OCI-LY3 (cell line): ENCODE results near the gene TM4SF1.

ENCODE experiments used
- H2AFZ ChIP-seq: fragments of 200-600, 300-600 bp; shearing (Covaris generic); 2 replicates; pipeline ENCODE4 v1.6.0; 2014; ENCODE audit warnings: antibody characterized with exemption, low read depth, low read length
- H3K27ac ChIP-seq: fragments of 200-600, 300-600 bp; sonication (generic); 2 replicates; pipeline ENCODE4 v1.5.1; 2014; ENCODE audit warnings: mild to moderate bottlenecking, low read length, moderate library complexity, mixed read lengths
- H3K27me3 ChIP-seq: fragments of 200-600, 300-600 bp; sonication (generic); 2 replicates; pipeline ENCODE4 v1.6.1; 2014; ENCODE audit warnings: low read depth, low read length, mixed read lengths
- H3K36me3 ChIP-seq: fragments of 200-600, 300-600 bp; sonication (generic); replicated peaks from 2 replicates; pipeline ENCODE3; 2014; ENCODE audit warnings: low read depth, low read length, mixed read lengths
- H3K4me1 ChIP-seq: fragments of 300-600, 200-600 bp; sonication (generic); 2 replicates; pipeline ENCODE4 v1.6.1; 2014; ENCODE audit warnings: low read length, mixed read lengths
- H3K4me2 ChIP-seq: fragments of 200-600, 300-600 bp; sonication (generic); 2 replicates; pipeline ENCODE4 v1.6.1; 2014; ENCODE audit warnings: low read length, mixed read lengths
- H3K4me3 ChIP-seq: fragments of 300-600, 200-600 bp; sonication (generic); 2 replicates; pipeline ENCODE4 v1.5.1; 2014; ENCODE audit warnings: antibody characterized with exemption, mild to moderate bottlenecking, low read length, moderate library complexity
- H3K79me2 ChIP-seq: fragments of 300-600, 200-600 bp; shearing (Covaris generic); 2 replicates; pipeline ENCODE4 v1.6.1; 2014; ENCODE audit warnings: mild to moderate bottlenecking, low read length, mixed read lengths
- H3K9ac ChIP-seq: fragments of 300-600, 200-600 bp; shearing (Covaris generic); 2 replicates; pipeline ENCODE4 v1.6.0; 2014; ENCODE audit warnings: mild to moderate bottlenecking, low read length, moderate library complexity
- H3K9me3 ChIP-seq: fragments of 200-600, 300-600 bp; shearing (Covaris generic); 2 replicates; pipeline ENCODE4 v1.6.1; 2014; ENCODE audit warnings: low read length, mixed read lengths; ENCODE audit not compliant: insufficient read depth
- H4K20me1 ChIP-seq: fragments of 200-600, 300-600 bp; sonication (generic); 2 replicates; pipeline ENCODE4 v1.6.1; 2016; ENCODE audit warnings: low read length, mixed read lengths; ENCODE audit not compliant: insufficient read depth
- EZH2phosphoT487 ChIP-seq: fragments of 200-600 bp; shearing (Covaris generic); IDR thresholded peaks from 2 replicates; pipeline ENCODE4 v1.6.1; 2018; ENCODE audit warnings: antibody characterized with exemption, mixed run types, low read depth
- TF ChIP-seq, protein P1 (sequence below): fragments of 200-600, 300-600 bp; sonication (generic); IDR thresholded peaks from 2 replicates; pipeline ENCODE4 v1.5.1; 2014; ENCODE audit warnings: antibody characterized with exemption, low read length, low read depth

Gene TM4SF1

DNA sequence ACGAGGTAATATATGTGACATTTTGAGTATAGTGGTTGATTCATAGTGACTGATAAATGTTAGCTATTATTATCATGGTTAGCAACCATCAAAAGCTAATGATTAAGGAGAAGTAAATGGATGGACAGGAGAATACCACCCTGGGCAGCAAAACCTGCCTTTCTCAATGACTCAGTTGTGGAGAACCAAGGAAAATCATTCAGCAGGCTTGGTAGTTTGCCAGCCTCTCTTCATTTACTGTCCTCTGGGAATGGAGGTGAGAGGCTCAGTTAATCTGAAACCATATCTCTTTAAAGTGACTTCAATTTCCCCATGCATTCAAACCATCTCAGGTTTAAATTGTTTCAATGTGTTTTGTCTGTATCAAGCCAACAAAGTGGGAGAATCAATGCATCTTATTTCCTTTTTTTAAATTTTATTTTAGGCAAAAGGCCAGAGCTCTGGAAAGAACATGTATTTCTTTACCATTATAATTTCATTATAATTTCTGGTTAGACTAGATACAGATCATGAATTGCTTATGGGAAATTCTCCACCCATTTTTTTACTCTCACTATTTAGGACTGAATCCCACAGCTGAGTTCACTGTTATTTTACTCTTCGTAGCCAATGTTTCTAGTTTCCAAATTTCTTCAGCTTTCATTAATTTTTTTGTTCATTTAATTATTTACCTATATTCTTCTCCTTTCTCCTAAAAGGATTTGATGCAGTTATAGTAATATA is 46.7 kb downstream of the TM4SF1 start:
- H3K27me3 ChIP-seq: peaks cover 30% of the 10 kb centered on the region
- no peaks in the 10 kb centered on the region for H4K20me1 ChIP-seq
- TF ChIP-seq, protein P1, sequence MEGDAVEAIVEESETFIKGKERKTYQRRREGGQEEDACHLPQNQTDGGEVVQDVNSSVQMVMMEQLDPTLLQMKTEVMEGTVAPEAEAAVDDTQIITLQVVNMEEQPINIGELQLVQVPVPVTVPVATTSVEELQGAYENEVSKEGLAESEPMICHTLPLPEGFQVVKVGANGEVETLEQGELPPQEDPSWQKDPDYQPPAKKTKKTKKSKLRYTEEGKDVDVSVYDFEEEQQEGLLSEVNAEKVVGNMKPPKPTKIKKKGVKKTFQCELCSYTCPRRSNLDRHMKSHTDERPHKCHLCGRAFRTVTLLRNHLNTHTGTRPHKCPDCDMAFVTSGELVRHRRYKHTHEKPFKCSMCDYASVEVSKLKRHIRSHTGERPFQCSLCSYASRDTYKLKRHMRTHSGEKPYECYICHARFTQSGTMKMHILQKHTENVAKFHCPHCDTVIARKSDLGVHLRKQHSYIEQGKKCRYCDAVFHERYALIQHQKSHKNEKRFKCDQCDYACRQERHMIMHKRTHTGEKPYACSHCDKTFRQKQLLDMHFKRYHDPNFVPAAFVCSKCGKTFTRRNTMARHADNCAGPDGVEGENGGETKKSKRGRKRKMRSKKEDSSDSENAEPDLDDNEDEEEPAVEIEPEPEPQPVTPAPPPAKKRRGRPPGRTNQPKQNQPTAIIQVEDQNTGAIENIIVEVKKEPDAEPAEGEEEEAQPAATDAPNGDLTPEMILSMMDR: no peak
- no peak for TF ChIP-seq EZH2phosphoT487
- H3K4me2 ChIP-seq: no peak overlapping the region
- H3K4me1 ChIP-seq: no peaks in the 10 kb centered on the region
- H3K79me2 ChIP-seq: no peaks in the 10 kb centered on the region
- no peak overlapping the region for H3K4me3 ChIP-seq
- H2AFZ ChIP-seq: no peak overlapping the region
- H3K9ac ChIP-seq: no peak overlapping the region
- no peaks in the 10 kb centered on the region for H3K9me3 ChIP-seq
- H3K36me3 ChIP-seq: no peaks in the 10 kb centered on the region
- H3K27ac ChIP-seq: no peak overlapping the region

DNA sequence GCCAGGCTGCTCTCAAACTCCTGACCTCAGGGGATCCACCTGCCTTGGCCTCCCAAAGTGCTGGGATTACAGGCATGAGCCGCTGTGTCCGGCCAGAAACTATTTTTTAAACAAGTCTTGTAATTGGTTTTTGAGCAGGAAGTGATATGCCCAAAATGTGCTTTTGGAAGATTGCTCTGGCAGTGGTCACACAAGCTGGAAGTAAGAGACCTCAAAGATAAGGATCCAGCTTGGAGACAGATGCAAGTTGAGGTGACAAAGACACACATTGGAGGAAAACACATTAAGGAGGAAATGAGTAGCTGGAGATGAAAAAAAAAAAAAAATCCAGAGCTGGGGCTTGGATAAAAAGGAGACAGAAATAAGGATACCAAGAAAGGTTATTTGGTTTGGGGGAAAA is 50.3 kb downstream of the TM4SF1 start:
- TF ChIP-seq, protein P1: no peak
- TF ChIP-seq EZH2phosphoT487: no peak
- no peak overlapping the region for H3K9ac ChIP-seq
- H3K4me3 ChIP-seq: no peak overlapping the region
- no peak overlapping the region for H3K4me2 ChIP-seq
- no peak overlapping the region for H2AFZ ChIP-seq
- H3K27ac ChIP-seq: no peak overlapping the region
- no peaks in the 10 kb centered on the region for H3K79me2 ChIP-seq
- H3K27me3 ChIP-seq: peaks cover 24% of the 10 kb centered on the region; the same call in 1 of the 2 replicates
- H3K36me3 ChIP-seq: no peaks in the 10 kb centered on the region
- H3K4me1 ChIP-seq: no peaks in the 10 kb centered on the region
- H4K20me1 ChIP-seq: no peaks in the 10 kb centered on the region
- no peaks in the 10 kb centered on the region for H3K9me3 ChIP-seq

DNA sequence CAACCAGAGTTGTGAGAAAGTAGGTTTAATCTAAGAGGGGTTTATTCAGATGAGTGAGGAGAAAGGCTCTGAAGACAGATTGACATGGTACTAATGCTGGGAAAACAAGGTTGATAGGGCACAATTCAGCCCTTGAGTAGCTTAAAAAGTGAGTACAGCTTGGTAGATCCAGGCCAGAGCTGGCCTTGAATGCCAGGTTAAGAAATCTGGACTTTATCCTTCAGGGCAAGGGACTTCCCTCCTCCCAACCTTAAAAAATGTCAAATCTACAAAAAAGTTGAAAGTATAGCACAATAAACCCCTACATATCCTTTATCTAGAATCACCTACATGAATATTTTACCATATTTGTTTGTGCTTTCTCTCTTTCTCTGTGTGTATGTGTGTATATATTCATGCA is 51.9 kb downstream of the TM4SF1 start:
- Histone ChIP-seq H3K27ac (no peak overlapping the region), H3K4me1 (no peaks in the 10 kb centered on the region), H3K4me2 (no peak overlapping the region), H3K9me3 (no peaks in the 10 kb centered on the region), H2AFZ (no peak overlapping the region), H3K36me3 (no peaks in the 10 kb centered on the region), H3K79me2 (no peaks in the 10 kb centered on the region), H3K27me3 (peaks cover 21% of the 10 kb centered on the region; the same call in 1 of the 2 replicates), H4K20me1 (no peaks in the 10 kb centered on the region), H3K4me3 (no peak overlapping the region), H3K9ac (no peak overlapping the region)
- TF ChIP-seq EZH2phosphoT487: no peak
- TF ChIP-seq, protein P1: no peak

DNA sequence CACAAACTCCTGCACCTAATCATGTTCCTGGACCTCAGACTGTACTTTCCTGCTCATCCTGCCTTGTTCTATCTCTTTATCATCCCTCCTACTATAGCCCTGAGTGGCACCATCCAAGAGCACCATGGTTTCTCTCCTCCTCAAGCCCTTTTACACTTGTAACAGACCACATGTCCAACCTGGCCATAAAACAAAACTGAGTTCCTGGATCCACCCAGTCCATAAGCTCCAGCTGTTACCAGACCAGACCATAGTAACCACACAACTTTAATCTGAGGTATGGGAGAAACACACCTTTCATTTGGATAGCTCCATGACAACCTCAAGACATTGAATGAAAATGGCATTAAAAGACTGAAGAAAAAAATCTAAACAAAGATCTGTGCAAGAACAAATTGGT is 53.1 kb downstream of the TM4SF1 start:
- Histone ChIP-seq H3K4me3 (no peak overlapping the region), H3K9me3 (no peaks in the 10 kb centered on the region), H3K27me3 (peaks cover 13% of the 10 kb centered on the region; the same call in 1 of the 2 replicates), H2AFZ (no peak overlapping the region), H4K20me1 (no peaks in the 10 kb centered on the region), H3K9ac (no peak overlapping the region), H3K36me3 (no peaks in the 10 kb centered on the region), H3K4me2 (no peak overlapping the region), H3K27ac (no peak overlapping the region), H3K79me2 (no peaks in the 10 kb centered on the region), H3K4me1 (no peaks in the 10 kb centered on the region)
- TF ChIP-seq, protein P1: no peak
- no peak for TF ChIP-seq EZH2phosphoT487
